Activated naive CD4-positive, alpha-beta T cell treated with anti-CD3 and anti-CD28 coated beads, Interleukin-2, amount 50 U/mL, for 16 hours (primary cell): ENCODE results near the gene PRTN3.
A peak's percentile ranks its signal among the peaks of the same experiment; 100 is the strongest.
"Not testable (repeated sequence)": the region's sequence is repeated elsewhere in the genome, so short reads cannot be mapped to it uniquely, and the experiment has no call there.

ENCODE experiments used
- DNase-seq: peaks from one replicate; pipeline ENCODE4 v3.0.0-alpha.2; 2020

The PRTN3 gene

GRCh38 chr19:849195-849594, 8.4 kb downstream of the PRTN3 start:
- not testable (repeated sequence) for DNase-seq

- DNase-seq = no peak
Measured at GRCh38 chr19:850221-850978, 9.6 kb downstream of the PRTN3 start.

- no peak for DNase-seq
Measured at GRCh38 chr19:850979-851335, 10.2 kb downstream of the PRTN3 start.

- DNase-seq = no peak
Measured at GRCh38 chr19:852136-853013, 11.6 kb downstream of the PRTN3 start, which contains the start of gene ELANE. Gene ELANE (plus strand): TSS chr19:852303. CDS start chr19:852329, 26 bp downstream.

GRCh38 chr19:853014-853585, 12.3 kb downstream of the PRTN3 start:
- DNase-seq = no peak

GRCh38 chr19:853614-854220, 12.9 kb downstream of the PRTN3 start:
- DNase-seq = not testable (repeated sequence)

- DNase-seq = no peak
Measured at GRCh38 chr19:854549-854948, 13.8 kb downstream of the PRTN3 start.

GRCh38 chr19:855142-855541, 14.3 kb downstream of the PRTN3 start:
- no peak for DNase-seq

GRCh38 chr19:855566-856120, 14.8 kb downstream of the PRTN3 start:
- DNase-seq = no peak

- no peak for DNase-seq
Measured at GRCh38 chr19:858284-858683, 17.5 kb downstream of the PRTN3 start.

GRCh38 chr19:858868-859843, 18.4 kb downstream of the PRTN3 start, which contains the start of gene CFD:
Gene CFD (plus strand): TSS chr19:859664. CDS start chr19:859690, 26 bp downstream.
- DNase-seq = no peak

GRCh38 chr19:861141-861755, 20.4 kb downstream of the PRTN3 start:
- DNase-seq = no peak

- peak; percentile 60 for DNase-seq
Measured at GRCh38 chr19:861756-862580, 21.2 kb downstream of the PRTN3 start.

GRCh38 chr19:862581-863314, 21.9 kb downstream of the PRTN3 start:
- peak; percentile 80 for DNase-seq

GRCh38 chr19:863315-863620, 22.5 kb downstream of the PRTN3 start:
- no peak for DNase-seq

GRCh38 chr19:866769-867300, 26.0 kb downstream of the PRTN3 start:
- DNase-seq = no peak

GRCh38 chr19:867301-867793, 26.5 kb downstream of the PRTN3 start:
- no peak for DNase-seq

- no peak for DNase-seq
Measured at GRCh38 chr19:867855-868457, 27.2 kb downstream of the PRTN3 start.
